GM18526 (cell line): ENCODE results near the gene TRIP4.

Source experiments
- POLR2A ChIP-seq: IDR thresholded peaks from 3 replicates; pipeline ENCODE4 v1.6.1; 2011; ENCODE audit not compliant: insufficient read length; ENCODE audit errors: extremely low read depth

Gene TRIP4

DNA sequence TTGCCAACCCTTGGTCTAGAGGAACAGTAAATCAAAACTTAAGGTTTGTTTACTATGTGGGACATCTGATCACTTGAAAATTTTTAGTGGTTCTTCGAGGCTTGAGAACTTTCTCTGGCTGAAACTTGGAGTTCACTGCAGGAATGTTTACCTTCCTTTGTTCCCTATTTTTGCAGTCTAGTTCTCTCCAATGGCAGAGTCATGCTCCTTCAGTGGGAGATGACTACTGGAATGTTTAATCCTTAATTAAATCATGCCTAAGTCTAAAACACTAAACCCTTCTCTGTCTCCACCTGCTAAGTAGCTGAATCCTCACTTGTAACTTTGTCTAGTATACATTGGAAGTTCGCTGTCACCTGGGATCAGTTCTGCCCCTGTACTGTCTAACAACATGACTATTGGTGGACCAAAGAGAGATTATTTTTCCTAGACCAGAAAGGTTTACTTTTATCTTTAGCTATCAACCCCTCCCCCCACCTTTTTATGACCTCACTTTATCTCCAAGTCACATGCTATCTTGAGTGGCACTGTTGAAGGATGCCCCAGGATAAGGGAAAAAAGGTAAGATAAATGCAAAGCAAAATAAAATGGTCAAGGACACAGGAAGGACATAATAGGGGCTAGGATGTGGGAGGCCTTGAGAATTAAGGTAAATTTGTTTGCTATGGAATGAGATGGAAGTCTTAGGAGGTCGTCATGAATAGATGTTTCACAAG lies 71.6 kb downstream of the TRIP4 start:
- no peak for TF ChIP-seq POLR2A

DNA sequence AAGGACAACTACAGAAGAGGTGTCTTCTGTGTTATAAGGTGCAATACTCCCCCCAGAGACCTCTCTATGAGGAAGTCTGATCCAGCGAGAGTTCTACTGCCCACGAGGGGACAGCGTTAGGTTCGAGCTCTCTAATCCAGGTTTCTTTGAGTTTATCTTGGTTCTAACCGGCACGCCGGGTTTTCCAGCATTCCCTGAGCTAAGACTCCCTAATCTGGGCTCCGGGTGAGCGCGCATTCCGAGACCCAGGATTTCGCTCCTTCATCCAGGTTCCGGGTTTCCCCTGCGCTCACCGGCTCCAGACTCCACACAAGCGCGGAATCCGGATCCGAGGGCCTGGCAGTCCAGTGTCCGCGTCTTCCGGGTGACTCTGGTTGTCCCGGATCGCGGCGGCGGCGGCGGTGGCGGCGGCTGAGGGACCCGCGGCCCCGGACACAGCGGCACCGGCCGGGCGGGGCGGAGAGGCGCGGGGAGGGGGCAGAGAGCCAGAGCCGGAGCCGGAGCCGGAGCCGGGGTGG lies 72.6 kb downstream of the TRIP4 start, which contains the start of gene ZNF609:
Gene ZNF609 (plus strand): TSS at position 373 of the 518 bp plus-strand sequence. CDS start 38,842 bp downstream, outside the sequence.
- TF ChIP-seq POLR2A = peak; percentile 70

- no peak for TF ChIP-seq POLR2A
Measured at GRCh38 chr15:64460724-64461720, 73.4 kb downstream of the TRIP4 start.

DNA sequence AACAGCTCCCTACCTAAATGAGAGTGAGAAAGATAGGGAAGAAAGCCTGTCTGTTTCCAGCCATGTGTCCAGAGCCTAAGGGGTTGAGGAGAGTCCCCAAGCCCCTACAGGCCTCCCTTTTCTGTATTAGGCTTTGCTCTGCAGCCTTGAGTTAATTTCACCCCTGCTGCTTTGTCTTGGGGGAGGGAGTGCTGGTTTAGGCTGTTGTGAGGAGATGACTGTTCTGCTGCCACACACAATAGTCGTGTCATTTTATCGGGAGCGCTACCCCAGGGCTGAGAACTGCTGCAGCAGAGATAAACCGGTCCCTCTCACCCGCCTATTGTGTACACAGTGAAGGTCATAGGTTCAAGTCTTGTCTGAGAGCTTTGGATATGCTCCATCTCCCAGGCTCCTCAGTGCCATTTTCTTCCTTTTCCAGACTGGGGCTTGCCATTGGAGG lies 74.1 kb downstream of the TRIP4 start:
- no peak for TF ChIP-seq POLR2A

GRCh38 chr15:64462492-64462891 lies 74.9 kb downstream of the TRIP4 start:
- no peak for TF ChIP-seq POLR2A

DNA sequence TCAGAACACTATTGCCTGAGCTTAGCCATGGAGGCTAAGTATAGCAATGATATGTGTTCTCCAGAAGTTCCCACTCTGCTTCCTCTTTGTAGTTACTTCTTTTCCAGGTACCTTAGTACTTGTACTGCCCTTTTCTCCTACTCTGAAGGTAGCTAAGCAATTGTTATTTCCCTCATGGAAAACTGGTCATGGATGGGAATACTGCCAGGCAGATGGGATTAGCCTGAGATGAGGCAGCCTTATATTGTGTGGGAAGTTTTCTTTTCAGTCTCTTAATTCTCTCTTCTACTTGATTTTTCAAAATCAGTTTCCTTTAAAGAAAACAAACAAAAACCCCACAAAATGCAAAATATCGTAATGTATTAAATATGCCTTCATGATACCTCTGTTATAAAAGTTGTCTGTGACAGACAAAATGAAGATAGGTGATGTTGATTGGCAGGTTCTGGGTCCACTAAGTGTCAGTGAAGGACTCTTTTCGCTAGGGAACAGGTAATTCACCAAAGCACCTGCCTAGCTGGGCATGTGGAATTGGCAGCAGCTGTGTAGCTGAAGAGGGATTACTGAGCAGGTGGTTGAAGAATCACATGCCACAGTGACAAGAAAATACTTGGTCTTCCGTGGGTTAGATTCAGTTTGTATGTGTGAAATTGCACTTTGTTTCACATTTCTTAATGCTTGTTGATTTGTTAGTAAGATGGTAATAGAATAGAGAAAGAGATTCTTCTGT lies 76.8 kb downstream of the TRIP4 start:
- TF ChIP-seq POLR2A = no peak

GRCh38 chr15:64466408-64467141 lies 78.9 kb downstream of the TRIP4 start:
- no peak for TF ChIP-seq POLR2A

DNA sequence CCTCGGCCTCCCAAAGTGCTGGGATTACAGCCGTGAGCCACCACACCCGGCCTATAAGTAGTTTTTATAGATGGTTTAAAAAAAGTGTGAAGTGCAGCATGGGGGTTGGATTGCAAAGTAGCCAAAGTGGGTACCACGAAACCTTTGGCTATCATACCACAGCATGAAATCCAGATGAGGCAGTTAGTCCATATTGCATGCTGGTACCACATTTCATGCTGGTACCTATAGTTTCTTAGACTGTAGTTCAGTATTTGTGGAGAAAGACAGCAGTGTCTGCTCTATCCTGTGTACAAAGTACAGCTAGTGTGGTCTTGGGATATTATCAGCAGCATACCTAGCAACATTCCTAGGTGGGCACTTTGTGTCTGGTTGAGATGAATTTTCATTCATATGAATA lies 84.5 kb downstream of the TRIP4 start:
- no peak for TF ChIP-seq POLR2A

DNA sequence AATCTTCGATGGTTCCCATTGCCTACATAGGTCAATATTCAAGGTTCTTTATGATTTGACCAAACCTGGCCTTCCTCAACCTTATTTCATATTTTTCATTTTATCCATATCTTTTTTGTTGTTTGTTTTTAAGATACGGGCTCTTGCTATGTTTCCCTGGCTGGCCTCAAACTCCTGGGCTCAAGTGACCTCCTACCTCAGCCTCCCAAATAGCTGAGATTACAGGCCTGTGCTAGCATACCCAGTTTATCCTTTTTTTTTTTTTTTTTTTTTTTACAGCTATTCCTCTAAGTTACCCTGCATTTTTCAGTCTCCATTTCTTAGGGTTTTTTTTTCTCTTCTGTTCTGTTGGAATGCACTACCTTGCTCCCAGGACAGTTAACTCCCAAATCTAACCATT lies 87.2 kb downstream of the TRIP4 start:
- TF ChIP-seq POLR2A = no peak

GRCh38 chr15:64476550-64476949 lies 88.9 kb downstream of the TRIP4 start:
- no peak for TF ChIP-seq POLR2A

DNA sequence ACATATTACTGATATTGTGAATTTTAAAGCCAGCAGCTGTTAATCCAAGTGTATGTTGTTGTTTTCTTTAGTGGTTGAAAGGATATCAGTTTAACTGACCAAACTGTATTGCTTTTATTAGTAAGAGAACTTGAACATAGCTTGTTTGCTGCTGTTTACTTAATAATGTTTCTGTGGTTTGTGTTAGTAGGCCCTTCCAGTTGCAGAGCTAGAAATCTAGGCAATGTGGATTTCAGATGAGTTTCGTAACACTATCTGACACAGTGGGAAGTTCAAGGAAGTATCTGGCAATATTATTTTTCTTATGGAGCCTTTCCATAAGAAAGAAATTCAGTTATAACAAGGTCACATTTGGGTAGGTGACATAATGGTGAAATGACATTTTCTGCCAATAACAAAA lies 91.2 kb downstream of the TRIP4 start:
- no peak for TF ChIP-seq POLR2A

DNA sequence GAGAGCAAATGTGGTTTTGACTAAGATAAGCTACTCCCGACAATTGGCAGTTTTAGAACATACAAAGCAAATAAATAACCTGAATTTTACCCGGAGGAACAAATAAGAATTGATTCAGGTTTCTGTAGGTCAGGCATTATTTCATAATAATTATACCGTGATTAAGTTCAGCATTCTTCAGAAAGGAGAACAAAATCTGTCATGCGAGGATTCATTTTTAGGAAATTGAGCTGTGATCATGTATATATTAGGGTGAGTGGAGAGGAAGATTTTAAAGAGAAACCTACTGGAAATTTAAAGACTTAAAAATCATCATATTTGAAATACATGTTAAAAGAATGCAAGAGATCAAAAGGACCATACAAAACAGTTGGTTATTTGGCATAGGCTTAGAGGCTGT lies 93.3 kb downstream of the TRIP4 start:
- no peak for TF ChIP-seq POLR2A

DNA sequence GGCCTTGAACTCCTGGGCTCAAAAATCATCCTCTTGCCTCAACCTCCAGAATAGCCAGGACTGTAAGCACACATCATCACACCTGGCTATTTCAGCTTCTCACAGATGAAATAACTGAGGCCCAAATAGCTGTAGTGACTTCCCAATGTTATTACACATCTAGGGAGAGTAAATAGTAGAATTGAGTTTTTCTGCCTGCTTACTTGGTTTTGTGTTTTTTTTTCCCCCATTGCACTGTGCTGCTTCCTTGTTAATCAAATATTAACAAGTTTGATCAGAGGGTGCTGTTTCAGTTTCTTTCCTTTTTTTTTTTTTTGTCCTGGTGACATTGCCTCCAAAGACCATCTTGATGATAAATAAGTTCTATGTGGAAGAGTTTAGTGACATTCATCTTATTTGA lies 96.1 kb downstream of the TRIP4 start:
- TF ChIP-seq POLR2A = no peak

DNA sequence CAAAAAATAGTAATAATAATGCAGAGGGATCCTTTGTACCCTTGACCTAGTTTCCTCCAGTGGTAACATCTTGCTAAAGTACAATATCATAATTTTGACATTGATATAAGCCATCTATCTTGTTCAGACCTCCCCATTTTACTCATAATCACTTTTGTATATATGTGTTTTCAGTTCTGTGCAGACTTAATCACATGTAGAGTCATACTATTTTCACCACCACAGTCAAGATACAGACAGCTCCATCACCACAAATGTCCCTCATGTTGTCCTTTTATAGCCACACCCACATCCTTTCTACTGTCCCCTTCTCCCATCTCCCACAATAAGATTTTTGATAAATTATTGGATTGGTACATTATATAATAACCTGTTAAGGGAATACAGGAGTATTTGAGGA lies 98.2 kb downstream of the TRIP4 start:
- no peak for TF ChIP-seq POLR2A
